ENCODE measurements around the gene ALOX15. TPM values are rescaled to one million over a fixed set of nuclear protein-coding genes. Genes with fewer than 3 reads are reported as not detected.
"Not testable (repeated sequence)": the region's sequence is repeated elsewhere in the genome, so short reads cannot be mapped to it uniquely, and the experiment has no call there.

The ALOX15 gene
- not detected in 2 replicates for total RNA-seq (2014; rRNA removed; shearing (Covaris generic))

GRCh38 chr17:4641297-4642195 lies at the start of gene ALOX15:
ALOX15 (minus strand) TSS chr17:4641678; CDS start chr17:4641651, 27 bp downstream.
- DNase-seq (ENCODE audit: low read depth): no peak

GRCh38 chr17:4690745-4691144 lies 49.3 kb upstream of the ALOX15 start:
- no peak for DNase-seq (ENCODE audit: low read depth)

GRCh38 chr17:4689872-4690271 lies 48.4 kb upstream of the ALOX15 start:
- not testable (repeated sequence) for DNase-seq (ENCODE audit: low read depth)

GRCh38 chr17:4683739-4684138 lies 42.3 kb upstream of the ALOX15 start:
- not testable (repeated sequence) for DNase-seq (ENCODE audit: low read depth)

GRCh38 chr17:4679658-4680057 lies 38.2 kb upstream of the ALOX15 start:
- peak; percentile 29 for DNase-seq (ENCODE audit: low read depth)

- DNase-seq (ENCODE audit: low read depth): peak; percentile 82
Measured at GRCh38 chr17:4678448-4679026, 37.1 kb upstream of the ALOX15 start.

- no peak for DNase-seq (ENCODE audit: low read depth)
Measured at GRCh38 chr17:4676791-4677190, 35.3 kb upstream of the ALOX15 start.

GRCh38 chr17:4675791-4676190 lies 34.3 kb upstream of the ALOX15 start:
- DNase-seq (ENCODE audit: low read depth): no peak

- no peak for DNase-seq (ENCODE audit: low read depth)
Measured at GRCh38 chr17:4674685-4674998, 33.2 kb upstream of the ALOX15 start.

- DNase-seq (ENCODE audit: low read depth): no peak
Measured at GRCh38 chr17:4673986-4674684, 32.7 kb upstream of the ALOX15 start.

- no peak for DNase-seq (ENCODE audit: low read depth)
Measured at GRCh38 chr17:4673169-4673568, 31.7 kb upstream of the ALOX15 start.

- DNase-seq (ENCODE audit: low read depth): no peak
Measured at GRCh38 chr17:4672751-4673150, 31.3 kb upstream of the ALOX15 start.

- no peak for DNase-seq (ENCODE audit: low read depth)
Measured at GRCh38 chr17:4672055-4672630, 30.7 kb upstream of the ALOX15 start.

GRCh38 chr17:4667166-4667565 lies 25.7 kb upstream of the ALOX15 start:
- no peak for DNase-seq (ENCODE audit: low read depth)

- DNase-seq (ENCODE audit: low read depth): no peak
Measured at GRCh38 chr17:4666296-4666695, 24.8 kb upstream of the ALOX15 start.

GRCh38 chr17:4665027-4665426 lies 23.5 kb upstream of the ALOX15 start:
- DNase-seq (ENCODE audit: low read depth): no peak

GRCh38 chr17:4664230-4664629 lies 22.8 kb upstream of the ALOX15 start:
- DNase-seq (ENCODE audit: low read depth): no peak

- no peak for DNase-seq (ENCODE audit: low read depth)
Measured at GRCh38 chr17:4663711-4664110, 22.2 kb upstream of the ALOX15 start.

- peak; percentile 66 for DNase-seq (ENCODE audit: low read depth)
Measured at GRCh38 chr17:4658478-4659305, 17.2 kb upstream of the ALOX15 start.

- no peak for DNase-seq (ENCODE audit: low read depth)
Measured at GRCh38 chr17:4657678-4658077, 16.2 kb upstream of the ALOX15 start.

GRCh38 chr17:4655933-4656332 lies 14.5 kb upstream of the ALOX15 start:
- DNase-seq (ENCODE audit: low read depth): not testable (repeated sequence)

Data from RPMI7951 (cell line).